MM.1S (cell line): ENCODE data around the gene CREG1.

Experiments used
- EZH2phosphoT487 ChIP-seq: fragments of 300-600 bp; sonication (generic); IDR thresholded peaks from 2 replicates; pipeline ENCODE4 v1.6.1; 2018; ENCODE audit warnings: antibody characterized with exemption, low read length
- TF ChIP-seq, protein P1 (sequence below): fragments of 300-600 bp; sonication (generic); IDR thresholded peaks from 2 replicates; pipeline ENCODE4 v1.5.1; 2016; ENCODE audit warnings: antibody characterized with exemption, low read length, mixed read lengths

DNA sequence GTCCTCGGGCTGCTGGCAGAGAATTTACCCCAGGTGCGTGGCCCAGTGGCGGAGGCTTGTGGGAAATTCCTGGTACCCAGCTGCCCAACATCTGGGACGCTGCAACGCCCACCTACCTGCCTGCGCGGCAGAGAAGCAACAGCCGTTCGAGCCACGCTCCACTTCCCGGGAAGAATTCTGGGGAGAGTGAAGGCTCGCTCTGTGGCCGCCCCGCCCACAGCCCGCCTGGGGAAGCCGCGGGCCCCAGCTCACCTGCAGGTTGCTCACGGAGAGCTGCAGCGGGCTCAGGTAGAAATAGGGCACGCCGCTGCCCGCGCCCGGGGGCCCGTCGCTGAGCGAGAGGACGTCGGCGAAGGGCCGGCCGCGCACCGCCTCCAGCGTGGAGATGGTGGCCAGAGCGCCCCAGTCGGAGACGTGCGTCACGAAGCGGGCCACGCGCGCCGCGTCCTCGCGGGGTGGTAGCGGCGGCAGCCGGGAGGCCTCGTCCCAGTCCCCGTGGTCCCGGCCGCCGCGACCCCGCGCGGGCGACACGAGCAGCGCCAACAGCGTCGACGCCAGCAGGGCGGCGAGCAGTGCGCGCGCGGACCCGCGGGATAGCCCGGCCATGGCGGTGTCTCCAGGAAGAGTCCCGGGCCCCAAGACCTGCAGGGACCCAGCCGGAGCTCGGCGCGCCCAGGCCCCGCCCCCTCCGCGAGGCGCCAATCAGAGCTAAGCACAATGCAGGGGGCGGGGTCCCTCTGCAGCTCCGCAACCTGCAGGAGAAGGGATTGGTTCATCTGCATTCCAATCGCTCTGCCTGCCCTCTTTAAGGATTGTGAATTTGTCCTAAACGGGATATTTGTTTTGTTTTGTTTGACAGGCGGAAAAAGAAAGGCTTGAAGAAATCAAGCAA, at the start of gene CREG1:
- TF ChIP-seq, protein P1, sequence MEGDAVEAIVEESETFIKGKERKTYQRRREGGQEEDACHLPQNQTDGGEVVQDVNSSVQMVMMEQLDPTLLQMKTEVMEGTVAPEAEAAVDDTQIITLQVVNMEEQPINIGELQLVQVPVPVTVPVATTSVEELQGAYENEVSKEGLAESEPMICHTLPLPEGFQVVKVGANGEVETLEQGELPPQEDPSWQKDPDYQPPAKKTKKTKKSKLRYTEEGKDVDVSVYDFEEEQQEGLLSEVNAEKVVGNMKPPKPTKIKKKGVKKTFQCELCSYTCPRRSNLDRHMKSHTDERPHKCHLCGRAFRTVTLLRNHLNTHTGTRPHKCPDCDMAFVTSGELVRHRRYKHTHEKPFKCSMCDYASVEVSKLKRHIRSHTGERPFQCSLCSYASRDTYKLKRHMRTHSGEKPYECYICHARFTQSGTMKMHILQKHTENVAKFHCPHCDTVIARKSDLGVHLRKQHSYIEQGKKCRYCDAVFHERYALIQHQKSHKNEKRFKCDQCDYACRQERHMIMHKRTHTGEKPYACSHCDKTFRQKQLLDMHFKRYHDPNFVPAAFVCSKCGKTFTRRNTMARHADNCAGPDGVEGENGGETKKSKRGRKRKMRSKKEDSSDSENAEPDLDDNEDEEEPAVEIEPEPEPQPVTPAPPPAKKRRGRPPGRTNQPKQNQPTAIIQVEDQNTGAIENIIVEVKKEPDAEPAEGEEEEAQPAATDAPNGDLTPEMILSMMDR: peak; percentile 5; the same call in 1 of the 2 replicates
- no peak for TF ChIP-seq EZH2phosphoT487
